ENCODE measurements around the gene USP31.
"Not testable (repeated sequence)": the region's sequence is repeated elsewhere in the genome, so short reads cannot be mapped to it uniquely, and the experiment has no call there.

The USP31 gene

GRCh38 chr16:23101012-23101550, 48.2 kb downstream of the USP31 start:
- no peak for DNase-seq (ENCODE audit: low read depth)
- no peak overlapping the region for H3K4me3 ChIP-seq (ENCODE audit: low read length)
- TF ChIP-seq, protein P1, sequence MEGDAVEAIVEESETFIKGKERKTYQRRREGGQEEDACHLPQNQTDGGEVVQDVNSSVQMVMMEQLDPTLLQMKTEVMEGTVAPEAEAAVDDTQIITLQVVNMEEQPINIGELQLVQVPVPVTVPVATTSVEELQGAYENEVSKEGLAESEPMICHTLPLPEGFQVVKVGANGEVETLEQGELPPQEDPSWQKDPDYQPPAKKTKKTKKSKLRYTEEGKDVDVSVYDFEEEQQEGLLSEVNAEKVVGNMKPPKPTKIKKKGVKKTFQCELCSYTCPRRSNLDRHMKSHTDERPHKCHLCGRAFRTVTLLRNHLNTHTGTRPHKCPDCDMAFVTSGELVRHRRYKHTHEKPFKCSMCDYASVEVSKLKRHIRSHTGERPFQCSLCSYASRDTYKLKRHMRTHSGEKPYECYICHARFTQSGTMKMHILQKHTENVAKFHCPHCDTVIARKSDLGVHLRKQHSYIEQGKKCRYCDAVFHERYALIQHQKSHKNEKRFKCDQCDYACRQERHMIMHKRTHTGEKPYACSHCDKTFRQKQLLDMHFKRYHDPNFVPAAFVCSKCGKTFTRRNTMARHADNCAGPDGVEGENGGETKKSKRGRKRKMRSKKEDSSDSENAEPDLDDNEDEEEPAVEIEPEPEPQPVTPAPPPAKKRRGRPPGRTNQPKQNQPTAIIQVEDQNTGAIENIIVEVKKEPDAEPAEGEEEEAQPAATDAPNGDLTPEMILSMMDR (conservative IDR thresholded peaks at IDR 0.05; ENCODE audit: low read length), result no peak

- not testable (repeated sequence) for DNase-seq (ENCODE audit: low read depth); H3K4me3 ChIP-seq (ENCODE audit: low read length)
These were observed 52.8 kb downstream of the USP31 start for GRCh38 chr16:23096450-23096849.

GRCh38 chr16:23094136-23094535, 55.1 kb downstream of the USP31 start:
- DNase-seq (ENCODE audit: low read depth), result not testable (repeated sequence)

DNA sequence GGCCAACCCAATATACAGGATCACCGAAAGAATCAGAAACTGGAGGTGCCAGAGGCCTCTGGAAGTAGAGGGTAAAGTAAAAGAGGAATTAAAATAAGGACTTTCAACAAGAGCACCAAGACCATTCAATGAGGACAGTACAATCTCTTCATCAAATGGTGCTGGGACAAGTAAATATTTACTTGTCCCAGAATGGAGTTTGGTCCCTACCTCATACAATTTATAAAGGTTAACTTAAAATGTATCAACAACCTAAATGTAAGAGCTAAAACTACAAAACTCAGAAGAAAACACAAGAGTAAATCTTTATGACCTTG, 56.5 kb downstream of the USP31 start:
- DNase-seq (ENCODE audit: low read depth), result no peak

More at GRCh38 chr16:23094136-23094535, 55.1 kb downstream of the USP31 start:
- not testable (repeated sequence) for H3K4me3 ChIP-seq (ENCODE audit: low read length)

GRCh38 chr16:23092072-23092800, 57.0 kb downstream of the USP31 start:
- H3K4me3 ChIP-seq (ENCODE audit: low read length), result no peak overlapping the region
- TF ChIP-seq, protein P1 (conservative IDR thresholded peaks at IDR 0.05; ENCODE audit: low read length), result no peak
- no peak for DNase-seq (ENCODE audit: low read depth)

More for the DNA sequence above, 56.5 kb downstream of the USP31 start:
- no peak overlapping the region for H3K4me3 ChIP-seq (ENCODE audit: low read length)
- TF ChIP-seq, protein P1 (conservative IDR thresholded peaks at IDR 0.05; ENCODE audit: low read length), result no peak

GRCh38 chr16:23089111-23089510, 60.1 kb downstream of the USP31 start:
- H3K4me3 ChIP-seq (ENCODE audit: low read length), result no peak overlapping the region
- TF ChIP-seq, protein P1 (conservative IDR thresholded peaks at IDR 0.05; ENCODE audit: low read length), result no peak
- DNase-seq (ENCODE audit: low read depth), result no peak

DNA sequence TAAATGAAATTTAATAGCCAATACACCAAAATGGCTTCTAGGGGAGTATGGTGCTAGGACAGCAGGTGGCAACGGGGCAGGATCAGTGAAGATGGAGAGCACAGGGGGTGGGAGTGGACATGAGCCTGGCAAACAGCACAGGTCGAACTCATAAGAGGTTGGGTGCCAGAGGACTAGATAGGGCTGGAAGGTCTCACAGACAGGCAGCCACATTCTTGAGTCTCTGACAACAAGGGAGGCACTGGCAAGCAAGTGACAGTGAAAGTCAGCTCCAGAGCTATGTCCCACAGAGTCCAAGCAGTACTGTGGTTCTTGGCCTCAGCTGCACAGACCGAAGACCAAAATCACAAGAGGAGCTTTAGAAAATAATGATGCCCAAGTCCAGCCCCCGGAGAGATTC, 61.2 kb downstream of the USP31 start:
- TF ChIP-seq, protein P1 (conservative IDR thresholded peaks at IDR 0.05; ENCODE audit: low read length), result no peak
- no peak for DNase-seq (ENCODE audit: low read depth)
- no peak overlapping the region for H3K4me3 ChIP-seq (ENCODE audit: low read length)

DNA sequence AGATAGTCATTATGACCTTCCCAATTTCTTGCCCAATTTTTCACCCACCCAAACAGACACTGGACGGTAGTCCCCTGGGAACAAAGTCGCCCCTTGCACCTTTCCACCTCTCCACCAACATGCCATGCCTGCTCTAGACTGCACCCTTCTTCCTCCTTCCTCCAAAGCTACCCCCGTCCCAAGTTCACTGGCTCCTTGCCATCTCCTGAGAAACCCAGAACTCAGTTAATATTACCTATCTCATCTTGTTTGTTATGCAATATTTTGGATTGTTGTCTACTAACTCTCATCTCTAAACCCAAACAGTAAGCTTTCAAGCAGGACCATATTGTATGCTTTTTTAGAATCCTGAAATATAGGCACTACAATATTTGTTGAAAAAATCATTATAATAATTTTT, 63.3 kb downstream of the USP31 start:
- TF ChIP-seq, protein P1 (conservative IDR thresholded peaks at IDR 0.05; ENCODE audit: low read length), result no peak
- DNase-seq (ENCODE audit: low read depth), result no peak
- no peak overlapping the region for H3K4me3 ChIP-seq (ENCODE audit: low read length)

All from AG10803 (cell line).